GM19395 (cell line): ENCODE results near the gene HS3ST5.
"Not testable (repeated sequence)": the region's sequence is repeated elsewhere in the genome, so short reads cannot be mapped to it uniquely, and the experiment has no call there.

ENCODE experiments used
- ATAC-seq: cut with Tn5 transposase; IDR thresholded peaks from one replicate; pipeline ENCODE4 v1.9.1; 2021; ENCODE audit warnings: mild to moderate bottlenecking, moderate library complexity; ENCODE audit not compliant: unreplicated experiment

The HS3ST5 gene

DNA sequence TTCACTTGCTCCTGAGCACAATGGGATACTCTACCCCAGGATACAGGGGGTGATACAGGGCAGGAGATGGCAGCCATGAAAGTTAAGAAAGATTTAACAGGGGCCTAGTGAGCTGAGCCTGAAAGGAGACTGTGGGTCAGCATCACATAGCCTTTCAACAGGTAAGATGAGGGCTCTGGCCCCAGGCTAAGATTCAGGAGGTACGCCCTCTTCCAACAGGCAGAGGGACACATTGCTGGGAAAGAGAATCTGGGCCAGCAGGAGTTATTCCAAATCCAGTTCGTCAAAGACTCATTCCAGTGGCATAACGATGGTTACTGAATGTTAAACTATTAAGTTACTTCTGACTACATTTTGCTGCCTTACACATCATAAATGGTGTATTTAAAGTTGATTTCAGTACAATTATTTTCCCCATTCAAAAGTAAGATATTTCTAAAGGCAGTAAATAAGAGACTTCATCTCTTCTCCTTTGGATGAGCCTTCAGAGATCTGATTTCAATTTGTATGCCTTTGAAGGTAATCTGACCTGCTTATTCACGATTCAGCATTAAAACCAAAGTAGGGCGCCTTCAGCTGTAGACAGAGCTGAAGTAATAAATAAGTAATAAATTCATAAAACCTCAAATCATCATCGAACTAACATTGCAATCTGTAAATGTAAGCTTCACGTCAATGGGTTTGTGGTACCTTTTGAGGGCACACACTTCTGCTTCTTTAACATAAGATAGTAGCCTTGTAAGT is 62.4 kb downstream of the HS3ST5 start:
- no peak for ATAC-seq

DNA sequence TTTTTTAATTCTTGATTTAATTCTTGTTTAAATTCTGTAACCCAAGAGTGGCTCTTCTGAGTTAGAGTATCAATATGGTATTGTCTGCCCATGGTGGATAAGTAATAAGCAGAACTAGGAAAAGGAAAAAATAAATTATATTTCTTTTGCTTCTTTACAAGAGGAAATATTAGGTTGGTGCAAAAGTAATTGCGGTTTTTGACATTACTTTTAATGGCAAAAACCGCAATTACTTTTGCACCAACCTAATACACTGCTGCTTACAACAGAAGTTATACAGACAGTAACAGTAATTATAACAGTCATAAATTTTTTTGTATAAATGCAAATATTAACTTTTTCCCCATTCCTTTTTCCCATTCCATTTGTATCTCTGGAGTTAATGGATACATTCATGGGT is 65.6 kb downstream of the HS3ST5 start:
- ATAC-seq: no peak

DNA sequence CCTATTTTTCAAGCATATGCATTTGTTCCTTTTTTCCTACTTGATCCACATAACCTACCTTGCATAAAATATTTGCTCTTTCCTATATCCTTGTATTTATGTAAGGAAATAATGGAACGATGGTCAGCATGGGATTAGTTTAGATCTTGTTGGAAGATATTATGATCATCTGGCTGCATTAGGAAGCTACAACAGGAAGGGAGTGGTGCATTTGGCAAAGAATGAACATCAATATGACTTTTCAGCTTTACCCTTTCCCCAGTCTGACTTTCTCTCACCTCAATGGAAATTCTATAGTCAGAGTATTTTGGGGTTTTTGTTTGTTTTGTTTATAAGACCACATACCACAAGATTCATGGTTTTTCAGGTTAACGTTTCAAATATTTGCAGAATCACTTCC is 66.0 kb downstream of the HS3ST5 start:
- ATAC-seq: no peak

DNA sequence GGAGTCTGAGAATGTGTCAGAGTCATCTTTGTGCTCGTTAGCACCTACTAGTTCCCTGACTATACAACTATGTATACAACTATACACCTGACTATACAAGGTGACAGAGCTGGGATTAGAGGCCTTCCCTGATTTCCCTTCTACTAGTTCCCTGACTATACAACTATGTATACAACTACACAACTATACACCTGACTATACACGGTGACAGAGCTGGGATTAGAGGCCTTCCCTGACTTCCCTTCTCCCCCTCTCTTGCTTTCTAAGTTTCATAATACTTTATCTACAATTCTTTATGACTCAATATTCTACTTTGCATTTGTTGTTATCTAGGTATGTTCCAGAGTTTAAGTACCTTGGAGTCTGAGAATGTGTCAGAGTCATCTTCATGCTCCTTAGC is 68.0 kb downstream of the HS3ST5 start:
- ATAC-seq: no peak

DNA sequence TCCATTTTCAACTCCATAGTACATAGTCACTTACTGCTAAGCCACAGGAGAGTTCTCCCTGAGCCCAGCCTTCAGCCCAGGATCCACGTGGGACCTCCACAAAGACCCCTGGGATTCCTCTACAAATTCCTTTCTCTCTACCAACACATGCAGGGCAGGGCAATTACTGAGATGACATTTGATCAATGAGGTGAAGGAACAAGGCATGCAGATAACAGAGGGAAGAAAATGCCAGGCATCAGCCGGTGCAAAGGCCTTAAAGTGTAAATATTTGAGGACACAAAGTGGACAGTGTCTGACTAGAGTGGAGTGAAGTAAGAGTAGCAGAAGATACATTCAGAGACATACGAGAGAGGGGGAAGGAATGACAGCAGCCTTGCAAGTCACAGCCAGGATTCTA is 70.2 kb downstream of the HS3ST5 start:
- ATAC-seq: no peak

DNA sequence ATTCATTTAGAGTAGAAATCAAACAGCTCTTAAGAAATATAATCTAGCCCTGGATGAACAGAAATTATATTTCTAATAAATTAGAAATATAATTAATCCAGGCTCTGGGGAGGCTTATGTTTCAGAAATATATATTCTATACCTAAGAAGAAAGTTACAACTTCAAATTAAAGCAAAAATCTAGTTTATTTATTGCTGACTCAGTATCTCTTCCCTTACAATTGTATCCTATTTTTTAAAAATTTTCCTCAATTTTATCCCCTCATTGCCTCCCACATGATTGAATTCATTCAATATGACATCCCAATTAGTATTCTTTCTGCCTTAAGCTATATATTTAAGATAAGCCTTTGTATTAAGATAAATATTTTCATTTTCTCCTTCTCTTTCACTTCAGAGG is 71.4 kb downstream of the HS3ST5 start:
- no peak for ATAC-seq

DNA sequence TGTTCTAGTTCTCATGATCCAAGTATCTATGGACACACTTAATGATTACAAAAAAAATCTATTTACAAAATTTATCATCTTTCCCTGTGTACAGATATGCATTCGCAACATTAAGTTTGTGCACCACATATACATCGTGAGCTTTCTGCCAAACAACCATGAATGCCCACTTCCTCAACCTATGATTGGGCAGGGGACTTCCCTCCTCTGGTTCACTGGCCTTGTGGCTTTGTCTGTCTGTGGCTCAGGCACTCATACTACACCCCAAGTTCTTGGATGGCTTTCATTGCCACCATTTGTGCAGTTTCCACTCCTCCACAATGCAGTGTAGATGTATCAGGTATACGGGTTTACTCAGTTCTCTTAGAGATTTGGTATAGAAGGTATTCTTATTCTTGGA is 74.9 kb downstream of the HS3ST5 start:
- ATAC-seq: no peak

DNA sequence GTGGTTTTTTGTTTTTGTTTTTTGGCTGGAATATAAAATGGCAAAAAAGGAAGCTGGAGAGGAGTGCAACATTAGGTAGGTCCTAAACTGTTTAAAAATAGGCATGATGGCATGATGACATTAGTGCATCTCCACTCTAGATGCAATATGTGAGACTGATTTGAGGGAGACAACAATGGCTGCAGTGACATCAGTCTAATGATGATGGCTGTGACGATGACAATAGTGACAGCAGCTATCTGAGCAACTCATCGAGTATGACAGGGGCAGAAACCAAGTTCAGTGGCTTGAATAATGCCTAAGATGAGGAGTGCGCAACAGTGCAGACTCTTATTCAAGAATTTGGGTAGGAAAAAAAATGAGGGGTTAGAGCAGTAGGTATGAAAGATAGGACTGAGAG is 82.0 kb downstream of the HS3ST5 start:
- no peak for ATAC-seq

DNA sequence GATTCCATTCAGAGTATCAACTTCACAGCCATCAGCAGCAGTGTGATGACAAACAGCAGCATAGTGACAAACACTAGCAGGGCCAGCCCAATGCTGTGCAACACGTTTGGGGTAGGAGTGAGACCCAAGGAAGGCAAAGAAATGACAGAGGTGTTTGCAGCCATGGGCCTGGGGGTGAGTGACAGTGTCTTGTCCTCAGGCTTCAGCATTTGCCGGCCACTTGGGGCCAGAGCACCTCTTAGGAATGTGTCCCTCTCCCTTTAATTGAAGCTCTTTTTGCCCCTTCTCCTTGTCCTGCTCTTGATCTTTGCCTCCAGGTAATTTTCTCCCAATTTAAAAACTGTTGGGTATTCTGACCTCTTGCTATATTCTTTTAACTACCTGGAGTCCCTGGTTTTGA is 84.4 kb downstream of the HS3ST5 start:
- ATAC-seq: no peak

DNA sequence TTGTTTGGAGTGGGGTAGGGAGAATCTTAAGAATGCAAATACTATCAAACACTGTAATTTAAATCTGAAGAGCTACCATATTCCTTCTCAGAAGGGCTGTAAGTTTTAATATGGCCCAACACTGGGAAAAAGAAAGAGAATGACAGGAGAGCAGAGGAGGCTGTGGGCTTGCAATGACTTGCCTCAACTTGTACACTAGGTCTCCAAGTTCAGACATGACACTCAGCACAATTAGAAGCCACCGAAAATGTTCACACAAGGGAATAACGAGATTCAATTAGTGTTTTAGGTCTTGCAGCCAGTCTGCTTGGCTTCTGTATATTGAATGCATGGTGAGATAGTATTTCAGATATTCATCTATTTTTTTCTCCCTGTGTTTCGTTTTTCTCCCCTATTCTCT is 89.4 kb downstream of the HS3ST5 start:
- ATAC-seq: no peak

DNA sequence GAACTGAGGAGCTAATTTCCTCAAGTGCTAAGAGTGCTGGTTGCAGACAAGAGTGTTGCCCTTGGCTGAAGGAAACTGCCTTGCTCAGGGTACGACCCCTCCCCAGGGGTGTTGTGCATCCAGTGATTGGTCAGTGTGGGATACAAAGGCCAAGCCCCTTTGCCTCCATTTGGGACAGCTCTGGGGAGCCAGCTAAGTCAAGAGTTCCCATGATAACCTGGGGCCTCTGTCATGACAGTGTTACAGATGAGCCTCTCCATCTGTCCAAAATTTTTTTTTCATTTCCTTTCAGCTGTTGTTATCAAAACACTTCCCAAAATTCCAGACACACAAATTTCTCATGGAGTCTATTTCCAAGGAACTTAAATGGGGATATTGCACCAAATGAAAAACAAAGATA is 93.3 kb downstream of the HS3ST5 start:
- no peak for ATAC-seq

DNA sequence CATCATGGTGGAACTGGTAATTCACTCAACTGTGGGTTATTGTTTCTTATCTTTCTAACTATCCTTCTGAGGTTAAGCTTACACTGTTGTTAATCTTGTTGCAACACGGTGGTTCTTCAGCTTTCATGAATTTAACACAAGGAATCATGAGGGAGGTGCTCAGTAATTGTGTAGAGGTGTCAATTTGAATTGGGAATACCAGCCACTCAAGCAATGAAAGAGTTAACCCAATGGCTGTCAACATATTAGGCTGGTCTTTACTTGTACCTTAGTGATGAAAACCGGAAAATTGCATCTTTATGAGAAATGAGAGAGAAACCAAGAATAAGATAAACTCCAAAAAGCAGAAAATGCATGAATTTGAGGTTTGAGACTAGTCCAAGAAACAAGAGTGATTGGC is 95.7 kb downstream of the HS3ST5 start:
- no peak for ATAC-seq

DNA sequence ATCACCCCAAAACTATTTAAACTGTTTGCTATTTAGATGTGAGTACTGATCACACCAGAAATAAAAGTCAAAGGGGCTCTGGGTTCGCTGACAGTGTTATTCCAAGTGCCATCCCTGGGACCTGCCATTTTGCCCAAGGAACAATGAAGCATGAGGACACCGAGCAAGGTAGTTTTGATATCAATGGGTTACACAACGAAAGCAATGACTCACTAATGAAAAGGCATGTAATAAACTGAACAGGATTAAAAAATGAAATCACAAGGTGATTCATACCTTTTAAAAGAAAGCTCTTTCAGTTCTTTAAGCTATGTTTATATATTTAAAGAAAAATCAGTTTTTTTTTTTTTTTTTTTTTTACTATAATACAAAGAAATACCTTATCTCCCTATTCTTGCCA is 102.0 kb downstream of the HS3ST5 start:
- ATAC-seq: no peak

DNA sequence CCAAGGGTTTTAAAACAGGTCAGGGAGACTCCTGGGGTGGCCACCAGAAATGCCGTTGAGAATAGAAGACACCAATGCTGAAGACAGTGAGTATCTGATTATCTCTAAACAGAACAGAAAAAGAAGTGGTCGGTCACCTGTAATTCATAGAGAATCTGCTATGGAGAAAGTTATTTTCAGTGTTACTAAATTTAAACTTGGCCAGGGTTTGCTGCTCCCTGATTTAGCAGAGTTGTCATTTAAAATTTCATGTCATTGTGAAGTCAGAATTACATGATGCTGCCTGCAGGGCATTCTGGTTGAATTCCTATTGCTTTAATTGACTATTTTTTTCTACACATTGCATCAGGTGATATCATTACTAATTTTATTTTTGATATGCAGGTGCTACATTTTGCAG is 114.1 kb downstream of the HS3ST5 start:
- no peak for ATAC-seq

DNA sequence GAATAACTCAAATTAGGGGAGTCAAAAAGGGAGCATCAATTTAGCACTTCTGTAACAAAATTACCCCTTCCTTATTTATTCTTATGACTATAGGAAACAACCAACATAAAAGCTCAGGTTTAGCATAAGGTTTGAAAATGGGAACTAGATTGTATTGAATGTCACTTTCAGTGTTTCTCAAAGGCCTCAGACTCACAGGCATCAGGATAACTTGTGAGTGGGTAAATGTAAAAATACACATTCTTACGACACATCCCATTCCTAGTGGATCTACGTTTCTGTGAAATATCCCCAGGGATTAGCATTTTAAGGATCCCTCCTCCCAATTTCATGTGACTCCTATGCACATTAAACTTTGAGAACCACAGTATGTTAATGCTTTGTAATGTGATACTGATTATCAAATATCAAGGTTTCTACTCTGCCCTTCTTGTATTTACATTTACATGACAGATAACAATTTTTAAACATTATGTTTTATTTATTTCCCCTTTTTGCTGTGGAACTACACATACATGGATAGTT is 114.8 kb downstream of the HS3ST5 start:
- no peak for ATAC-seq

DNA sequence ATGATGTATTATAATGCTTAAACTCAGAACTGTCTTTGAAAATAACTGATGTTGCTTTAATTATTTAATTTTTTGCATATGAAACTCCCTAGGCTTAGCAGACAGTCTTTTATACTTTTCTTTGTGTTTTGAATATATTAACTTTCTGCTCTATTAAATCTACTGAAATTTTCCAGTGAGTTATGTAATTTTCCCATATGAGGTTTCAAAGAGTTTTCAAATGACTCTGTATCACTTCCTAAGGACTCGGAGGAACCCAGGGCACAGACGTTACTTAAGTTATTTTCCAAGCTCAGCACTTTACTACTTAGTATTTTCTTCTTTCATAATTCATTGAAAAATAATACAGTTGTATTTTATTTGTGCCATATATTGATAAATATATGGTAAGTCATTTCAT is 122.6 kb downstream of the HS3ST5 start:
- ATAC-seq: no peak

DNA sequence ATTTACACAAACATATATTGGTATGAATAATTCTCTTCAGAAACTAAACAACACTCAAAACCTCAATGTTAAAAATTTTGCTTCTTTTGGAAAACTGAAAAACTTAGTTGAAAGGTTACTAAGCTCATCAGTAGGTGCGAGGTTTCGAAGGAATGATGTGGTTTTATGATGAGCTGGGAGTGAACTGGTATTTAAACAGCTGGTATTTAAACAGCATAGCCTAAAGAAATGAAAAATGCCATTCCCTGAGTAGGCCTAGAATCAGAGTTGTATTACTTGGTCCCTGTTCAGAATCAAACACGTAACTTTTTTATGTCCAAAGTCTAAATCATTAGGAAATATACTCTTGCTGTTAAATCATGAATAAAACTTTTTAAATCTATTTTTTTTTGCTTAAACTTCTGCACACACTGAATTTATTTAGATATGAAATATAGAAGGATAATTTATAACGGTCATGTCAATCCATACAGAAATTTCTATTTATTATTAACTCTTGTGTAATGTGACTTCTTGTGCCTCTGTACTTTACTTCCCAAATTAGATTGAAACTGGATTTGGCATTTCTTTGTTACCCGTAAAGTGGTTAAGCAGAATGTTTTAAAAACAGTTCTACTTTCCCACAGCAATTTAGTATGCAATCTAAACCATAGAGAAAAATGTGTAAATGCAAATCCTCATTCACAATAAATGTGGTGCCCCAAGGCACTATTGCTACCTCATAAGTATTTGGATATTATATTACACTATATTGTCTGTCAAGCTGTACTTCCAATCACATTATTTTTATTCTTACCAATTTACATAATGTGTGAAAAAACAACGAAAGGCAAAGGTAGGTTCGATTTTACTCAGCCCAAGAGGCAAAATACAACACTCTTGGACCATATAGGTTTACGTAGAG is 124.1 kb downstream of the HS3ST5 start:
- ATAC-seq: no peak

DNA sequence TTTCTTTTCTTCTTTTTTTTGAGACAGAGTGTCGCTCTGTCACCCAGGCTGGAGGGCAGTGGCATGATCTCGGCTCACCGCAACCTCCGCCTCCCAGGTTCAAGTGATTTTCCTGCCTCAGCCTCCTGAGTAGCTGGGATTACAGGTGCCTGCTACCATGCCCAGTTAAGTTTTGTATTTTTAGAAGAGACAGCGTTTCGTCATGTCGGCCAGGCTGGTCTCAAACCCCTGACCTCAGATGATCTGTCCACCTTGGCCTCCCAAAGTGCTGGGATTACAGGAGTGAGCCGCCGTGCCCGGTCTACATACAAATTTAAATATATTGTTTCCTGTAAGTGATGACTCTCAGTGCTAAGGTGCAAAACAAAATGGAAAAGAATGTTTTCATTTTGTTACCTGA is 124.8 kb downstream of the HS3ST5 start:
- not testable (repeated sequence) for ATAC-seq

DNA sequence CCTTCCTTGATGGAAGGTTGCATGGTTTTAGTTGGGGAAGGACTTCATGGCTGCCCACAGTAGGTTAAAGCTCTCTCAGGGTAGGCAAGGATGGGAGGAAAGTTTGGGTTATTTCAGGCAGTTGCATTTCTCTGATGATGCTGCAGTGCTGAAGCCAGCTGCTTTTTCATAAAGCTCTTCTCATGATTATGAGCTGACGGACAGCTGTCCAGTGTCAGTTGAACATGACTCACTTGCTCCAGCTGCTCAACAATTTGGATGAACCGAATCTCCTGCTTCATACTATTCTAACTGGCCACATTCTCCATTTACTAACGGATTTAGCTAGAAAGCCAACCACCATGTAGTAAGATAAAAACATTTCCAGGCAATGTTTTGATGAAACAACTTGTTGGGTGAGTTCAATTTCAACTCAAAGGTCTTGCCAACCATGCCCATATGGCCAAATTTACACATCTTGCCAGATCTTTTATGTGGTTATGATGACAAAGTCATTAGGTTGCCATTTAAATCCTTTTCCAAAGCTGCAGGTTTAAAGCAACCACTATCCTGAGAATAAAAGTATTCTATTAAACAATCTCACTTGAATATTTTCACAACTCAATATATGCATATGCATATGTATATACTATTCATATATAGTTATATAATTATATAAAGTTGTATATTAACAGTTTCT is 125.9 kb downstream of the HS3ST5 start:
- no peak for ATAC-seq

DNA sequence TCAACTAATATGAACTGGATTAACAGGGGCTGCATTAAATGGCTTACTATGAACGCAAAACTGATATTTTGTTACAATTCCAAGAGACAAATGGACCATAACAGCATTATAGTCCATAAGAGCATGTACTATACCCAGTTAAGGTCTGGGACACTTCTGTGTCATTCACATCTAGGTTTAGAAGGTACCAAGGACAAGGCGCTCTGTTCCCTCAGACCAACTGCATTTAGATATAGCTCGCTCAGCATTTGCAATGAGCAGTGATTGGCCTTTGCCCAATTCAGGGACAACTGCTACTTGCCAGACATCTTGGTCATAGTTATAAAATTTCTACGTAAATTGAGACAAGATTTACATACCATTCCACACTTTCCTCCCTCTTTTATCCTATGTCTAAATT is 132.4 kb downstream of the HS3ST5 start:
- no peak for ATAC-seq

DNA sequence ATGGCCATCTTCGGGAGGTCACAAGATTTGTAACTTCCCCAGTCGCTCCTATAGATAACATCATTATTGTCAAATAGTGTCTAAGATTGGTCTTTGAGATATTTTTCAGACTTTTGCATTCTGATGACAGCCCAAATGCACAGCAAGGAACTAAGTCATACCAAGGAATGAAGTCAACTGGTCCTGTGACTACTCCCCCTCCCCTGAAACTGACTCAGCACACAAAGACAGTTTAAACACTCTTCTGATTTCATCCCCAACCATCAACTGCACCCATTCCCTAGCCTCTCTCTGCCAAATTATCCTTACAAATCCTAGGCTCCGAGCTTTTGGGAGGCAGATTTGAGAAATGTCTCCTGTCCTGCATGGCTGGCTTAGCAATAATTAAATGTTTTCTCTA is 139.4 kb downstream of the HS3ST5 start:
- ATAC-seq: no peak

DNA sequence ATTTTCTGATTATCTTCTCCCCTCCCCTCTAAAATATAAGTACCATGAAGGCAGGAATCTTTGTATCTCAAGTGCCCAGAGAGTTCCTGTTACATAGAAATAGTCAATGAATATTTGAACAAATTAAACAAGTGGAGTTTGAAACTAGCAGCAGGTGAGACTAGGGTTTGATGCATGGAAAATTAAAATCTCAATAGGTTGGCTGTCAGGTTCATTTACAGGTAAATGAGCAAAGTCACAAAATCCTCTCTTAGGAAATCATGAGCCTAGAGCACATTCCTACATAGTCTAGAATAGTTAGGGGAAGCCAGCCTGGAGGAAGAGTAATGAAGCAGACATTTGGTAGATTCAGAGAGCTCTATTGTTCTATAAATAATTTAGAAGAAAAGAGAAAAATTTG is 140.4 kb downstream of the HS3ST5 start:
- no peak for ATAC-seq
